Embryonic facial prominence (tissue), 1 donor: ENCODE results near the gene RUNX2.

Source experiments
- DNase-seq: peaks from one replicate; pipeline ENCODE4 v3.0.0-alpha.2; 2016; ENCODE audit errors: extremely low spot score

The RUNX2 gene

GRCh38 chr6:45483501-45483900 is 155.4 kb downstream of the RUNX2 start:
- no peak for DNase-seq

GRCh38 chr6:45486736-45487135 is 158.6 kb downstream of the RUNX2 start:
- no peak for DNase-seq

GRCh38 chr6:45487645-45488044 is 159.5 kb downstream of the RUNX2 start:
- no peak for DNase-seq

- no peak for DNase-seq
These were observed 160.1 kb downstream of the RUNX2 start for GRCh38 chr6:45488269-45488668.

GRCh38 chr6:45488889-45489288 is 160.8 kb downstream of the RUNX2 start:
- DNase-seq: no peak

- DNase-seq: no peak
These were observed 163.1 kb downstream of the RUNX2 start for GRCh38 chr6:45491048-45491735.

GRCh38 chr6:45491874-45492273 is 163.7 kb downstream of the RUNX2 start:
- no peak for DNase-seq

GRCh38 chr6:45493761-45494160 is 165.6 kb downstream of the RUNX2 start:
- DNase-seq: no peak

GRCh38 chr6:45494416-45495135 is 166.4 kb downstream of the RUNX2 start:
- no peak for DNase-seq

- no peak for DNase-seq
These were observed 167.4 kb downstream of the RUNX2 start for GRCh38 chr6:45495429-45496084.

- DNase-seq: no peak
These were observed 167.9 kb downstream of the RUNX2 start for GRCh38 chr6:45496085-45496433.

- DNase-seq: no peak
These were observed 170.5 kb downstream of the RUNX2 start for GRCh38 chr6:45498591-45498990.

GRCh38 chr6:45500924-45501816 is 173.0 kb downstream of the RUNX2 start:
- no peak for DNase-seq

- DNase-seq: no peak
These were observed 174.3 kb downstream of the RUNX2 start for GRCh38 chr6:45502456-45502855.

- DNase-seq: no peak
These were observed 176.8 kb downstream of the RUNX2 start for GRCh38 chr6:45504947-45505346.

GRCh38 chr6:45505470-45505869 is 177.3 kb downstream of the RUNX2 start:
- DNase-seq: no peak

GRCh38 chr6:45507186-45507585 is 179.1 kb downstream of the RUNX2 start:
- no peak for DNase-seq

GRCh38 chr6:45509426-45509825 is 181.3 kb downstream of the RUNX2 start:
- DNase-seq: no peak

- DNase-seq: no peak
These were observed 184.6 kb downstream of the RUNX2 start for GRCh38 chr6:45512717-45513116.

GRCh38 chr6:45513213-45513618 is 185.1 kb downstream of the RUNX2 start:
- DNase-seq: no peak

- no peak for DNase-seq
These were observed 185.7 kb downstream of the RUNX2 start for GRCh38 chr6:45513843-45514242.
